C1 segment of cervical spinal cord (tissue), 14 donors: Measurements from ENCODE around the gene RNF26.
A peak's percentile ranks its signal among the peaks of the same experiment; 100 is the strongest.
"Not testable (repeated sequence)": the region's sequence is repeated elsewhere in the genome, so short reads cannot be mapped to it uniquely, and the experiment has no call there.

Source experiments
- DNase-seq, 14 donors: peaks; one replicate each; lab custom pipeline; 2025; lab: John Stamatoyannopoulos, UW

RNF26 gene

DNA sequence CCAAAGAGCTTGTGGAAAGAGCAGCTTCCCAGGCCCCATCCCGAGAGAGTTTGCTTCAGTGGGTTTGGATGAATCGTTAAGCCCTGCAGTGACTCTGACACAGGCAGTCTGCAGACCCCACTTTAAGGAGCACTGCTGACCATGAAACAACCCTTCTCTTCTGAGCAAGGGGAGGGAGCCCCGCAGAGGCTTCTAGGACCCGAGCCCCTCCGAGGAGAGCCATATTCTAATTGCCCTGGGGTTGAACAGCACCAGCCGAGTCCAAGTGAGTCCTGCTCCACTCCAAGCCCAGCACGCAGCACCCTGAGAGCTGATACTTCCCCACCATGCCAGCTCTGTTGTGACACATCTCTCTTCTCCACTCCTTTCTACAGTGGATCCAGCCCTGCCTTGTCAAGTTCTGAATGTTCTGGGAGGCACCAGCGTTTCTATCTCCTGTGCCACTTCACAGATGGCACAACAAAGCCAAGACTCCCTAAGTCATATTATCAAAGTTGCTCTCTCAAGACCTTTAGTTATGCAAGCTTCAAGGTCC lies 36.8 kb downstream of the RNF26 start:
- DNase-seq, result no peak

DNA sequence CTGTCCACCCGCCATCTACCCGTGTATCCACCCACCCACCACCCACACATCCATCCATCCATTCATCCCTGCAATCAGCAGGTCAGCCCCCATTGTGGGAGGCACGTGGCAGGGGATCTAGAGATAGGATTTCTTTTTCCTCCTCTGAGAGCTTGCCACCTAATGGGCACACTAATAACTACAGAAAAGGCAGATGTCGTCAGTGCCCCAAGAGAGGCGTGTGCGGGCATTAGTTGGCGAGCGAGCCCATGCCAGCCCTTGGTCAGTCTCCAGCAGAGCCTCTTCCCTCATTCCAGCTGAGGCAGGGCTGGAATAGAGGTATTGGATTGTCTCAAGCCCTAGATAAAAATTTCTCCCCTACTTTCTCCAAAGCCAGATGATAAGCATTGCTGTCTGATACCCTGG lies 37.5 kb downstream of the RNF26 start:
- peak in 8 of 14 donors; percentile 30 to 54 (median 43) for DNase-seq

GRCh38 chr11:119372260-119373058 lies 38.1 kb downstream of the RNF26 start:
- no peak for DNase-seq

GRCh38 chr11:119373059-119373920 lies 39.0 kb downstream of the RNF26 start:
- no peak for DNase-seq

DNA sequence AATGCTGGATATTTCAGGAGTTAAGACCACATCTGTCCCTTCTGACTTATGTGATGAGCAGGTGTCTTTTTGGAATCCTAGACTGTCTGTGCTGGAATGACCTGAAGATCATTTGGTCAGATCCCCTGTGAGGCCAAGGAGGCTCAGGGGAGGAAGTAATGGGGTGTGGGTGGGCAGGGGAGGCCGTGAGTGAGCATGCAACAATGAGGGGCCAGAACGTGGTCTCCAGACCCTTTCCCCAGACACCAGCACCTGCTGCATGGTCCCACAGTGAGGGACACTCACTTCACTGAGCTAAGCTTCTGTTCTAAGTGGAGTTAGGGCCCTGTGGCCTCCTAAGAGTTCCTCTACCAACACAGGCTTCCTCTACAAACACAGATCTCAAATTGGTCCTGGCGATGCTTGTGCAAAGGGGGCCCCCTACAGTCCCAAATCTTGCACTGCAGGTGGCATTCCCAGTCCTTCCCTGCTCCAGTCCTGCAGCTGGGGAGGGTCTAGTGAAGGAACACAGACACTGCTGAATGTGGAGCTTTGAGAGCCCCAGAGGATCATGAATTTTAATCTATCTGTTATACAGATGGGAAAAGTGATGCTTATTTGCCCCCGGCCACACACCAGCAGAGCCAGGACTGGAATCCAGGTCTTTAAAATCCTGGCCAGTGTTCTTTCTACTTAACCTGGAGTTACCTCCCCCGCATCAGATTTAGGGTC lies 39.7 kb downstream of the RNF26 start:
- DNase-seq, result peak in 12 of 14 donors; percentile 48 to 83 (median 72)

- DNase-seq, result peak in 8 of 14 donors; percentile 51 to 79 (median 73)
Observed at GRCh38 chr11:119374632-119375336, 40.5 kb downstream of the RNF26 start.

DNA sequence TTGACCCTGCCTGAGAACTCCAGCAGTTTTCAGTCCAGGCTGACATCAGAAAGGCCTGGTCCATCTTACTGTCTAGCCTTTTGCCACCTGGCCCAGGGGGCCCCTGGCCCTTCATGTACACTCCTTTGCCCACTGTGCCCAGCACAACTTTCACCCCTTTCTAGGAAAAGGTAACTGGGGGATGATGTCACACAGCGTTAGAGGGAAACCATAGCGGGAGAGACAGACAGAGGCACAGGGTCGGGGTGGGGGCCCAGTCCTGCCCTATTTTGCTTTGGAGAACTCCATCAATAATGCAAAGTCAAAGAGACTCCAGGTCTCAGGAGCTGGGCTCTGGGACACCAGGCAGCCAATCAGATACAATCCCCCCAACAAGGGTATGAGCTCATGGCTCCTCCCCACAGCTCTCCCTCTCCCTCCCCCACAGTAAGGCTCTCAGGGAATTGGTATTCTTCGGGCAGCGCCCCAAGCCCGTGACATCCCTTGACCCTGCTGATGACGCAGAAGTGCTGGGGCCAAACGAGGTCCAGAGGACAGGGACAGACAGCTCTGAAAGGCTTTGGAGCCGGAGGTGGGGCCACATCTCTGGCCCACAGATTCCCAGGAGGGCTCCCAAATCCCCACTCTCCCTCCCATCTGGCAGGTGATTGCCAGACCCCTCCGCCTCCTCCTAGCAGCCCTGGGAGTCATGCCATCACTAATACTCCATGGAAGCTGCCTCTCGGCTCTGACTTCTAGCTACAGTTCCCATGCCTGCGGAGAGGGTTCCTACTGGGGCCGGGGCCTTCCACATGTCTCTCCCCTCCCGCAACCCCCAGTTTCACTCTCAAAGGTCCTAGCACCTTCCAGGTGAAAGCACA lies 41.2 kb downstream of the RNF26 start:
- peak in 12 of 14 donors; percentile 39 to 95 (median 86) for DNase-seq

DNA sequence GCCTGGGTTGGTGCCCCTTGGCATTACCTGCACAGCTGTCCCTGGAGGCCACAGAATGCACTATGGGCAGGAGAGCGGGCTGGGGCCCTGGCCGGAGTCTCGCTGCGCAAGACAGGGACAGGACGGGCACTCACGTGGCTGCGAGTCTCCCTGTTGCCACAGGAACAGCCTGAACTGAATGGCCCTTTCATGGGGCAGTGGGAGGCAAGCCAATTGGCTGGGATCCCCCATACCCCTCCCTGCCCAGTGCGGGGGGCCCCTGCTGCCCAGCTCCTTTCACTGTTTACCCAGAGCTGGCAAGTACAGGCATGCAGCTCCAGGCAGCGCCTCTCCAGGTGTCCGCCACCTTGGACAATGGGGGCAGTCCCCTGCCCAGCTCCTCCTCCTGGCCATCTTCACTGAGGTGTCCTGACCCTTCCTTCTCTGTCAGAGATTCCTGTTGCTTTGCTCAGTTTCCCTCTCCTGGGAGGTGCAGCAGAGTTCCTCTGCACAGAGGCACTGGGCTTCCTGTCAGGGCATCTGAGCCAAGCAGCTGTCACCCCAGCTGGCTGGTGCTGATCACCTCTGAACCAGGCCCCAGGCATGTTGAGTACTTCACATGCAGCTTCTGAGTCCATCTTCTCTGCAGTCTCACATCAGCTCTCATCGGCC lies 42.0 kb downstream of the RNF26 start:
- DNase-seq, result peak in 13 of 14 donors; percentile 54 to 97 (median 91)

DNA sequence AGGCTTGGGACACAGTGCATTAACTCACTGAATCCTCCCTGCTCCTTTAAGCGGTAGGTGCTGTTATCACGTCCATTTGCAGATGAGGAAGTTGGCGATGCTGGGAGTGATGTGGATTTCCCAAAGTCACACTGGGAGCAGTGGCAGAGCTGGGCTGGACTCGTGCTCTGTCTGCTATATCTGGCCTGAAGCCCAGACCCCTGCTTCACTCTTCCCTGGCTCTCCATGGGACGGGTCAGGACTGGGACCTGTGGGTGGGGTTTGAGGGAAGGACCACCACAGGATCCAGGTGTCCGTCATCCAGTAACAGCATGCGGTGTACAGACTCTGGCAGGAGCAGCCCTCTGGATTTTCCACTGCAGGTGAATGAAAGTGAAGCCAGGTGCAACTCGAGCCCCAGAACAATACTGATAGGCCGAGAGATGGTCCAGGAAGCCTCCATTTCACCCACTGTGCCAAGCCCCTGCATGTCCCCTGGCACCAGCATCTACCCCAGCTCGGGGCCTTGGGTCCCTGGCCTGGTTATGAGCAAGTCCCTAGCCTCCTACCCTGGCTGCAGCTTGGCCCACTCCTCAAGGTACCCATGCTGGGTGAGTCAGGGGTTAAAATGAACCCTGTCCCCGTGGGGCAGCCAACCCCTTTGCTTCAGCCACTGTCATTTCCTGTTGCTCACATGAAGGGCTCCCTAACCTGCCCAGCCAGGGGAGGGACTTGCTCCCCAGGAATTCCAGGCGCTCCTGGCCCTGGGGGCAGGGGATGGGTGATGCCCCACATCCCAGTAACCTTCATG lies 43.0 kb downstream of the RNF26 start:
- no peak for DNase-seq

GRCh38 chr11:119377961-119378667 lies 43.8 kb downstream of the RNF26 start:
- DNase-seq, result no peak

DNA sequence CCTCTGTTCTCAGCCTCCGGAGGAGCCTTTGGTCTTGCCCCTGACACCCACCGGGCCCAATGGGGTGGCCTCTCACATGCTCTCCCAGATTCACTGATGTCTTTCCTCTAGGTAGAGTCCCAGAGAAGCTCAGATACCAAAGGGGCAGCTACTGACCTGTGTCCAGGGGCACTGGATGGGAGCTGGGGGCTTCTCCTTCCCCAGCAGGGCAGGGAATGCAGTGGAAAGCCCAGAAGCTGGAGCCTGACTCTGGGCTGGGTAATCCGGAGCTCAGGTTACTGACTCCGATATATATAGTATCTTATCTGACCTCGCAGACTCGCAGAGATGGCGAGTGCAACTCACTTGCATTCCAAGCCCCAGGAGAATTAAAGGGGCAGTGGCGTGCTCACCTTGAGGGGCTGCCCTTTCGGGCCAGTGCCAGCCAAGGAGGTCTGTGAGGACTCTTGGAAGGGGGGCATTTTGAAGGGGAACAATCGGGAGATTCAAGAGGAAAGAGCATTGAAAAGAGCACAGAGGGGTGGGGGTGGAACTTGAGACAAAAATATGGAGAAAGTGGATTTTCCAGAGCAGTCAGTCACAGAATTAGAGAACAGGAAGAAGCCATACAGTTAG lies 44.6 kb downstream of the RNF26 start:
- no peak for DNase-seq

- DNase-seq, result no peak
Observed at GRCh38 chr11:119380160-119380826, 46.0 kb downstream of the RNF26 start.

DNA sequence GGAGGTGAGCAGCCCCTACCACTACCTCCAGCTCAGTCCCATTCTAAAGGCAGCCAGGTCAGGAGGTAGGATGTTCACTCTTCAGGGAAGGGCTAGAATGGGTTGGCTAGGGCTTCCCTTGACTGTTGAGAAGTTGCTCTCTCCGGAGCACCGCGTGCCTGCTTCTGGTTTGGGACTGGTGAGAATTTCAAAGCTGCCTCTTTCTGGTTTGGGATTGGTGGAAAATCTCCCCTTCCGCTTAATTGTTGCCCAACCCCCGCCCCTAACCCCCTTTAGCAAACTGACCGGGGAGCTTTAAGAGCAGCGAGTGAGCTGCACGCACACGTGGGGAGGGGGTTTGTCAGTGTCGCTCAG lies 46.5 kb downstream of the RNF26 start:
- no peak for DNase-seq

DNA sequence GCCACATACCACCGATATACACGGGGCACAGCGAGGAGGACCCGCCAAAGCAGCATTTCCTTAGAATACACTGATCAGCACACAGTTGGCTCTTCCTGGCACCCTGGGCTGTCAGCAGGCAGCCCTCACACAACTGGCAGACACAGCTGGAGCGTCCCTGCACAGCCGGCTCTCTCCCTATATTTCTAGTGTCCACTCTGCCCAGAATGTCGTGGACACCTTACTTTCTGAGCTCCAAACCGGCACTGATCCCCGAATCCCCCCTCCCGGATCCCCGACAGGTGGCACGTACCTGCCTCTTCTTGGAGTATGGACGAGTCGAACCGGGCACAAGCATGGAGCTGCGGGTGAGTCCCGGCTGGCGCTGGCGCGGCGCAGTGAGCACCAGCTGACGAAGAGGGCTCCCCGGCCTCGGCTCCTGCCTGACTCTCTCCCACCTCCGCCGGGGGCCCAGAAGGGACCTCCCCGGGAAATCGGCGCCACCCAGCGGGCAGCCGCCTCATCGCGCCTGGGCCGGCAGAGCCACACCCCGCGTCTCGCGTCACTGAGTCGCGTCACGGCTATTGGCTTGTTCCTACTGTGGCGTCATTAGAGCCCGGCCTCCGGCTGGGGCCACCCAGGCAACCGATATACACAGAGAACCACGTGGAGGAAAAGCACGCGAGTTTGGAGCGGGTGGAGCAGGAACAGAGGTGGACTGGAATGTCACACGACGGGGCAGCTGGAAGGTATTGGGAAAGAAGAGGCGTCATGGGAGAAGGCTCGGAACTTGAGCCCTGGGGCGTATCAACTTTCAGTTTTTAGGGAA lies 47.1 kb downstream of the RNF26 start, which contains the start of gene USP2:
Gene USP2 (minus strand): TSS at position 510 of the 808 bp plus-strand sequence. CDS start 8,210 bp downstream, outside the sequence.
- peak; percentile 69 to 97 (median 92) for DNase-seq

GRCh38 chr11:119382101-119382500 lies 47.8 kb downstream of the RNF26 start:
- DNase-seq, result no peak

- not testable (repeated sequence) for DNase-seq
Observed at GRCh38 chr11:119382513-119382912, 48.2 kb downstream of the RNF26 start.
